HG03280 (cell line): Measurements from ENCODE around the gene MBOAT7.
A peak's percentile ranks its signal among the peaks of the same experiment; 100 is the strongest.
"Not testable (repeated sequence)": the region's sequence is repeated elsewhere in the genome, so short reads cannot be mapped to it uniquely, and the experiment has no call there.

ENCODE experiments used
- ATAC-seq: cut with Tn5 transposase; IDR thresholded peaks from one replicate; pipeline ENCODE4 v1.9.1; 2021; ENCODE audit warnings: mild to moderate bottlenecking, moderate library complexity; ENCODE audit not compliant: unreplicated experiment

The MBOAT7 gene

DNA sequence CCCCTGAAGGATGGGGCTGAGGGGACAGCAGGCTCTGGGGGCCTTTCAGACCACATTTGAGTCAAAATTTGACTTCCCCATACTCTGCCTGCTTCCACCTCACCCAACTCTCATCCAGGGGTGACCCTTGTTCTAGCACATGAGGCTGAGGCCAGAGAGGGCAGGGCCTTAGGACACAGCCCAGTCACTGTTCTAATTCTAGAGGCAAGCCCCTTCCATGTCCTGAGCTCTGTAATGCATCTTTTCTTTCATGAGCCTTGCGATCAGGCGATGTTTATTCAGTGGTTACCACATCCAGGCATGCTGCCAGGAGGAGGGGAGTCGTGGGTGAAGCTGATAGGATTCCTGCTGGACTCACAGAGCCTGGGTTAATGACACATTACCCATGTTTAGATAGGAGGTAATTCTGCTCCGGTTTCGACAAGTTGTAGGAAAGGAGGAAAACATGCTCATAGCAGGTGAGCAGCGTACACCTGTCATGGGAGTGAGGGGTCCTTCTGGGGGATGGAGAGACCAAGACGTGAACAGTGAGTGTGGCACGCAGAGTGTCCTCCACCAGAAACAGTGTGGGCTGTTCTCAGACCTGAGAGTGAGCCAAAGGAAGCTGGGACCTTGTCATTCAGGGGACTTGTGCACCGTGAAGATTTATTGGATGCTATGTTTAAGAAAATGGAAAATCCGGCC lies 20.6 kb upstream of the MBOAT7 start:
- no peak for ATAC-seq

DNA sequence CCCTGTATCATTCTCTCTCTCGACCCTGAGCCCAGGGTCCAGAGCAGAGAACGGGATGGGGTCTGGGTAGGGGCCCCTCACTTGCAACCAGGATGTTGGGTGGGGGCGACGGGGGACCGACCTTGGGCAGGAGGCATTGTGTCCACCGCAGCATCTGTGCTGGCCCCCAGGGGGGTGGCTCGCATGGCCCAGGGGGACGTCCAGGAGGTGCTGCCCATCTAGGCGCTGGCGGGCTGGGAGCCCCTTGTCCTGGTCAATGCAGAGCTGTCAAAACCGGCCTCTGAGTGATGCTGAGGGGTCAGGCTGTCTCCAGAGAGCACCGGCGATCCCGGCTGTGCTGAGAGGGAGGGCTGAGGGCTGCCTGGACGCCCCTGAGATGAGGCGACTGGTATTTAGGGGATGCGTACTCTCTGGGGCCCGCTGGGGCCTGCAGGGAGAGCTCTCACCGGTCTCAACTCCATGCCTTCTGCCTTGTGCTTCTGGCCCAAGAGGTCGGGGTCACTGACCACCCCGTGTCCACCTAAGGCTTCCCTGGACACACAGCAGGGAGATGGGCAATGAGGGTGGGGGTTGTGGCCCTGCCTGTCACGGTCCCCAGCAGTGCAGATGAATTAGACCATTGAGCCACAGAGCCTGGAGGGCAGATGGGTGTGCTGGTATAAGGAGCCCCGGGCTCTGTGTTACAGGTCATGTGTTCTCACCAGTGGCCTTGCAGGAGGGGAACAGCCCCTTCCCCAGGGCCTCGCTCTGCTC lies 19.9 kb upstream of the MBOAT7 start:
- ATAC-seq: no peak

DNA sequence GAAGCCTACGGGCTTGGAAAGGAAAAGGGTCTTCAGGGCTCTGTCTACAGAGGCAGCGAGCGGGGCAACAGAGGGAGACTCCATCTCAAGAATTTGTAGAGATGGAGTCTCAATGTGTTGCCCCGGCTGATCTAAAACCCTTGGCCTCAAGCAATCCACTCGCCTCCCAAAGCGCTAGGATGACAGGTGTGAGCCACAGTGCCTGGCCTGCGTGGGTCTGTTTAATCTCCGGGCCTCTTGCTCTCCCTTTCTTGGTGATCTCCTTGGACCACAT lies 19.3 kb upstream of the MBOAT7 start:
- no peak for ATAC-seq

DNA sequence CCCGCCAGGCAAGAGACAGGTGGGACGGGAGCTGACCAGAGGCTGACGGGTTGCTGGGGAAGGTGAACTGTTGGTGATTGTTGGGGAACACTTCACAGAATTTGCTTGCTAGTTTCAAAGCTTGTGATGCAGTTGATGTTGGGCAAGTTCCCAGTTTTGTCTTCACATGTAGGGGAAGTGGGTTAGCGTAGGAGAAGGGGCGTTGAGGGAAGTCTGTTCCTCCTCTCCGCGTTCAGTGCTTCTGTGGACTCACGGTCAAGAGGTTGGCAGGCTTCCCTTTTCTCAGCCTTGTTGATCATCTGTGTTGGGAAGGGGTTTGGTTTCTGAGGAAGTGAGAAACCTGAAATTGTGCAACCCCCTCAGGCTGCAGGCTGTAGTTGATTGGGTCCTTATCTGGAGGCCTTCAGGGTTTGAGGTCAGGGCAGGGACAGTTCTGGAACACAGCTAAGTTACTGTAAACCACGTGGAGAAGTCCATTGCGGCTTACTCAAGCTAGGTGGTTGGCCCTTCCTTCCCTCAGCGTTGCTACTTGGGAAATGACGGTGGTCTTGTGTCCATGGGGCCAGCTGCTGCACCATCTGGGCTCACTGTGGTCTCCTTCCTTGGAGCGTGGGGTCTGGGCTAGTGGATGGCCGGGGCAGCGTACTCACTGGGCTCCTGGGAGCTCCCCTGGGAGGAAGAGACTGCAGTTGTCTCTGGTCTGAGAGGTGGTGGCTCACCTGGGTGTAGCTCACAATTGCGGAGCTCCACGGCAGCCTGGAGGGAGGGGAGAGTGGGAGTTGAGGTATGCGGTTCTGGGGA lies 18.8 kb upstream of the MBOAT7 start:
- no peak for ATAC-seq

DNA sequence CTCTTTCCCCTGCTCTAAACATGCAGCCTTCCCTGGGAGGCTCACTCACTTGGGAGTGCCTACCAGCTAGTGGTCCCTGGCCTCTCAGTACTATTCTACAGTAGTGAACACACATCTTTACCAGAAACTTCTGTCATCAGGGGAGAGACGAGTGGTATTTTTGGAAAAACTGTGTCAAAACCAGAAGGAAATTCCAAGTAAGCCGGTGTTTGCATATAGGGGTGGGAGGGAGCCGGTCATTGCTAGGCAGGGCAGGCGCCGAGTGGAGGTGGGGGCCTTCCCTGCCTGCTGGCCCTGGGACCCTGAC lies 18.2 kb upstream of the MBOAT7 start:
- no peak for ATAC-seq

DNA sequence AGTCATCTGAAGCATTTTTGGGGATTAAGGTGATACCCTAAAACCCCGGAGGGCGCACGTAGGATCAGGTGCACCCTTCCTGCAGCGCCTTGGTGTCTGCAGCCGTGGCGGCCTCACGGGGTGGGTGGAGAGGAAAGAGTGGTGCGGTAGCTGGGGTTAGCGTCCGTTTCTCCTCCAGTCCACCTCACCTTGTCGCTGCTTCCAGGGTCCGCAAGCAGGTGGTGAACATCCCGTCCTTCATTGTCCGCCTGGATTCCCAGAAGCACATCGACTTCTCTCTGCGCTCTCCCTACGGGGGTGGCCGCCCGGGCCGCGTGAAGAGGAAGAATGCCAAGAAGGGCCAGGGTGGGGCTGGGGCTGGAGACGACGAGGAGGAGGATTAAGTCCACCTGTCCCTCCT lies 17.8 kb upstream of the MBOAT7 start:
- ATAC-seq: not testable (repeated sequence)

DNA sequence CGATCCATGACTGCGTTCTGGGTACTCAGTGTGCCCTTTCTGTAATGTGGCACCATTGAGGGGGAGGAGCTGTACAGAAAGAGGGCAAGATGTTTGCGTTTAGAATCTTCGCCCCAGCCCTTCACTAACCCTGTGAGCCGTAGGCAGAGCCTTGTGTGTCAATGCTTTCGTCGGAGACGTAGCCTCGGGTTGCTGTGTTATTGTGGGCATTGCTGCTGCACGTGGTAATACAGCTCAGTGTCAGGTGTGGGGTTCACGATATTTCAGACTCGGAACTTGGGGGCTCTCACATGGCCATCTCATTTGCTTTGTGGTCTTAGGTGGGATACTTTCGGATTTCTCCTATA lies 17.4 kb upstream of the MBOAT7 start:
- no peak for ATAC-seq

DNA sequence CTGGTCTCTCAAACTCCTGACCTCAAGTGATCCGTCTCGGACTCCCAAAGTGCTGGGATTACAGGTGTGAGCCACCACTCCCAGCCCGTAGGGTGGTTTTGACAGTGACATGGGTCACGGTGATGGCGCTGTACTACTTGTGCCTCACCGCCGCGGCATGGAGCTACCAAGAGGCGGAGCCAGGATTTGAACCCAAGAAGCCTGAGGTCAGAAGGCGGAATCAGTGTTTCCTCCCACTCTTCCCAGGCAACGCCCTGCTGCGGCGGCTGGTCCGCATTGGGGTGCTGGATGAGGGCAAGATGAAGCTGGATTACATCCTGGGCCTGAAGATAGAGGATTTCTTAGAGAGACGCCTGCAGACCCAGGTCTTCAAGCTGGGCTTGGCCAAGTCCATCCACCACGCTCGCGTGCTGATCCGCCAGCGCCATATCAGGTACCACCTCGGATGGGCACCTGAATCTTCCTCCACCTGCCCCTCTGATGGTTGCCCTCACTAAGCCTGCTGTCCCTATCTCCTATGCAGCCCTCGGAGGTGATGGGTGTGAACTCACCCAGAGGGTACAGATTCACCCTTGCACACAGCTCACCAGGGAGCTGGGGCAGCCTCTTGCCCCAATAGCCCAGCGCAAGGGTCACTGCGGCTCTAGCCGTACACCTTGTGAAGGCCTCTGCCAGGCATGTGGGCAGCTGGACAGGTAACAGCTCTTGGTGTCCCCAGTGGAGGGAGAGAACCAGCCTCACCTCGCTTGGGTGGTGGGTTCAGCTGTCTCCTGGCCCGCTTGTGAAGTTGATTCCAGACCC lies 16.9 kb upstream of the MBOAT7 start:
- ATAC-seq: no peak

DNA sequence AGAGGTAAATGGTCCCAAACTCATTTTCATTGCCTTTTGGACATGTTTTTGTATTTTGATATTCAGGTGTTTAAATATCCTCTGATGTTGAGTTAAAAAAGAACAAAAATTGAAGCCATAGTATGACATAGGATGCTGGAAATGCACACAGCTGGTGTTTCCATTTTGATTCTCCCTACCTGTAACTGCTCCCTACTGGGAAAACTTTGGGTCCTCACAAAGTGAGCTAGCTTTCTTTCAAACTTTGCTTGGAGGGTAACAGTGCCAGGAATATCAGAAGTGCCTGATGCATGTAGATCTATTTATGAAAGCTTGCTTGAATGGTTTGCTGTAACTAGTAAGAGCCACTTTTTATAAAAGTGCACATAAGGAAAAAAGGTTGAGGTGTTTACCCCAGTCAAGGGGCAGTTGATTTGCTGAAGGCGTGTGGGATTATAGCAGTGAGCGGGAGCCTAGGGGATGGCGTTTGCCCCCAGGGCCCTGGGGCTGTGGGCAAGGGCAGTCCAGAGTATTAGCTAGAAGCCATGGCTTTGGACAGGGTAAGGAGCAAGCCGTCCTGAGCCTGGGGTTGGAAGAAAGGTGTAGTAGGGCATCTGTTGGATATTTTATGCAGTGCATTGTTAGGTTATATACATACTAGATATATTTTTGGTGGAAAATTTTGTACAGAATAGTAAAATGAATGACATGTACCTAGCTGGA lies 15.5 kb upstream of the MBOAT7 start:
- no peak for ATAC-seq

DNA sequence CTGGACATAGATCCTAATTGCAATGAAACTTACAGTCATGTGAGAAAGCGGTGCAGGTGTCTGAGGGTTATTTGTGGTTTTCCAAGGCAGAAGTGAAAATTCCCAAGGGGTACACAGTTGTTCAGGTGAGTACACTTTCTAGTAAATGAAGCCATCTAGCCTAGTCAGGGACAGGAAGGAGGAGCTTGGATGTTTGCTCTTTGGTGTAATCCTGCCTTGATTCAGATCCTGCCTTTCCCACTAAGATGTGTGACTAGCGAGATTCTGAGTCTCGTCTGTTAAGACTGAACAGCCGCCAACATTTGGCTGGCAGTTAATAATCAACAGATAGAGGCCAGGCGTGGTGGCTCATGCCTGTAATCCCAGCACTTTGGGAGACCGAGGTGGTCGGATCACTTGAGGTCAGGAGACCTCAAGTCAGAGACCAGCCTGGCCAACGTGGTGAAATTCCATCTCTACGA lies 13.8 kb upstream of the MBOAT7 start:
- ATAC-seq: no peak

DNA sequence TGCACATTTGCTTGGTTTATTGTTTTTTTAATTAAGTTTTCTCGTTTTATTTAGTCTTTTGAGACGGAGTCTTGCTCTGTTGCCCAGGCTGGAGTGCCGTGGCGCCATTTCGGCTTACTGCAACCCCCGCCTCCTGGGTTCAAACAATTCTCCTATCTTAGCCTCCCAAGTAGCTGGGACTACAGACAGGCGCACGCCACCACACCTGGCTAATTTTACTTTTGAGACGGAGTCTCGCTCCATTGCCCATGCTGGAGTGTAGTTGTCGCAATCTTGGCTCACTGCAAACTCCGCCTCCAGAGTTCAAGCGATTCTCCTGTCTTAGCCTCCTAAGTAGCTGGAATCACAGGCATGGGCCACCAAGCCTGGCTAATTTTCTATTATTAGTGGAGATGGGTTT lies 12.6 kb upstream of the MBOAT7 start:
- no peak for ATAC-seq

DNA sequence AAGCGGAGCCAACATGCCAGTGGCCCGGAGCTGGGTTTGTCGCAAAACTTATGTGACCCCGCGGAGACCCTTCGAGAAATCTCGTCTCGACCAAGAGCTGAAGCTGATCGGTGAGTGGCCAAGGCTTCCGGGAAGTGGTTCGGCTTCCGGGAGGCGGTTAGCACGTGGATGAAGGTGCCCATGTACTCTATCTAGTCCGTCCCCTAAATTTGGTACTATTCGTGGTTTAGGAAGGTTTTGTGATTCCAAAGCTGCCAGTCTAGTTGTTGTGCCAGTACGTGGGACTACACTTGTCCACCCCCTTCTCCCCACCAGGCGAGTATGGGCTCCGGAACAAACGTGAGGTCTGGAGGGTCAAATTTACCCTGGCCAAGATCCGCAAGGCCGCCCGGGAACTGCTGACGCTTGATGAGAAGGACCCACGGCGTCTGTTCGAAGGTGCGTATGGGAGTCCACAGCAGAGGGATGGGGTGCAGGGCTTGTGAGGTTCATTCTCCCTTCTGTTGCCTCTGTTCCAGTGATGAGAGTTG lies 11.9 kb upstream of the MBOAT7 start:
- ATAC-seq: no peak

DNA sequence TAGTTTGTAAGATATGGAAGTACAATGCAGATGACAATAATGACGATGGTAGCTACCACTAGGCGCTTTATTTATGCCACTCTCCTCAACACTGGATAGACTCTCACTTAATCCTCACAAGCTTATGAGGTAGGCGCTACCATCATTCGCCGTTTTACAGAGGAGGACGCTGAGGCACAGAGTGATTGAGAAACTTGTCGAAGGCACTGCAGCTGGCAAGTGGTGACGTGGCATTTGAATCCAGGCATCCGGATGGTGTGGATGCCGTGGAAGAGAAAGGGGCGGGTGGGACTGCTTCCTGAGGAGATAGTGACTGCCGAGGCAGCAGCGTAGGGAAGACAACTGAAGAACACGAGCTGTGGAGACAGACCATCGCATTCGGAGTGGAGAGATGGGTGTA lies 10.0 kb upstream of the MBOAT7 start:
- no peak for ATAC-seq

DNA sequence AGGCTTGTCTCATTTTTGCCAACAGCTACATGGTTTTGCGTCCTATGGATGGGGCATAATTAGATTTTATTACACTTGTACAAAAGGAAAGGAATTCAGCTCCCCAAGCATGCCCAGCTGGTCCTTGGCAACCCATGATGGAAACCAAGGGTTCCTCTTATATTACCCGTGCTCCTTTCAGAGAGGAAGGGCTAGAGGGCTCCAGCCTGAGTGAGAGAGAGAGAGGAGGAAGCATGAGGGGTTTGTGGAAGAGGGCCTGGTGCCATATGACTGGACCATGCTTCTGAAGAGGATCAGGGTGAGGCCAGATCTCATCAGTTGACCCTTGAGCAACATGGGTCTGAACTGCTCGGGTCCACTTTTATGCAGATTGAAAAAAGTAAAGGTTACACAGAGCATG lies 7.7 kb upstream of the MBOAT7 start:
- no peak for ATAC-seq

DNA sequence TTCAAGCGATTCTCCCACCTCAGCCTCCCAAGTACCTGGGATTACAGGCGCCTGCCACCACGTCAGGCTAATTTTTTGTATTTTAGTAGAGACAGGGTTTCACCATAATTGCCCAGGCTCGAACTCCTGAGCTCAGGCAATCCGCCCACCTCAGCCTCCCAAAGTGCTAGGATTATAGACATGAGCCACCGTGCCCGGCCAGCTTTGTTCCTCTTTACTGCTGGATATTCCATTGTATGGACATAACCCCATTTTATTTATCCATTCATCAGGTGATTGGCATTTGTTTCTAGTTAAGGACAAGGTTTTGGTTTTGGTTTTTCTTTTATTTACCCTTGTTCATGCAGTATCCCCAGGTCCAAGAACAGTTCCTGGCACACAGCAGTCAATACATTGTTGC lies 7.2 kb upstream of the MBOAT7 start:
- no peak for ATAC-seq

DNA sequence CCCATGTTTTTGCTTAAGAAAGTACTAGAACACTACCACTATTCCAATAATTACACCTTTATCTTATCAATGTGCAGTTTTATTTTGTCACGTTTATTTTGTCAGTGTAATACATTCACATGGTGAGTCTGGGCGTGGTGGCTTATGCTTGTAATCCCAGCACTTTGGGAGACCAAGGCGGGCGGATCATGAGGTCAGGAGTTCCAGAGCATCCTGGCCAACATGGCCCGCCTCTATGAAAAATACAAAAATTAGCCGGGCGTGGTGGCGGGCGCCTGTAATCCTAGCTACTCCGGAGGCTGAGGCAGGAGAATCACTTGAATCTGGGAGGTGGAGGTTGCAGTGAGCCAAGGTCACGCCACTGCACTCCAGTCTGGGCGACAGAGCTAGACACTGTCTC lies 5.1 kb upstream of the MBOAT7 start:
- not testable (repeated sequence) for ATAC-seq

DNA sequence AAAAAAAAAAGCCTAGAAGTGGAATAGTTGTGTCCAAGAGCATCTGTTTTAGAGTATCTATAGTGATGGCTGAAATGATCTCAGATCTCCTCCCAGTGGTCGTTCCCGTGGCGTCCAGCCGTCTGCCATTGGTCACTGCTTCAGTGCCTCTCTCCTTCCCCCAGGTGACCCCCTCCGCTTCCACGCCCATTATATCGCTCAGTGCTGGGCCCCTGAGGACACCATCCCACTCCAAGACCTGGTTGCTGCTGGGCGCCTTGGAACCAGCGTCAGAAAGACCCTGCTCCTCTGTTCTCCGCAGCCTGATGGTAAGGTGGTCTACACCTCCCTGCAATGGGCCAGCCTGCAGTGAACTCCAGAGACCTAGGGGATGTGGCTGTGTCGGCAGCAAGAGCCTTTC lies 3.6 kb upstream of the MBOAT7 start:
- ATAC-seq: no peak

DNA sequence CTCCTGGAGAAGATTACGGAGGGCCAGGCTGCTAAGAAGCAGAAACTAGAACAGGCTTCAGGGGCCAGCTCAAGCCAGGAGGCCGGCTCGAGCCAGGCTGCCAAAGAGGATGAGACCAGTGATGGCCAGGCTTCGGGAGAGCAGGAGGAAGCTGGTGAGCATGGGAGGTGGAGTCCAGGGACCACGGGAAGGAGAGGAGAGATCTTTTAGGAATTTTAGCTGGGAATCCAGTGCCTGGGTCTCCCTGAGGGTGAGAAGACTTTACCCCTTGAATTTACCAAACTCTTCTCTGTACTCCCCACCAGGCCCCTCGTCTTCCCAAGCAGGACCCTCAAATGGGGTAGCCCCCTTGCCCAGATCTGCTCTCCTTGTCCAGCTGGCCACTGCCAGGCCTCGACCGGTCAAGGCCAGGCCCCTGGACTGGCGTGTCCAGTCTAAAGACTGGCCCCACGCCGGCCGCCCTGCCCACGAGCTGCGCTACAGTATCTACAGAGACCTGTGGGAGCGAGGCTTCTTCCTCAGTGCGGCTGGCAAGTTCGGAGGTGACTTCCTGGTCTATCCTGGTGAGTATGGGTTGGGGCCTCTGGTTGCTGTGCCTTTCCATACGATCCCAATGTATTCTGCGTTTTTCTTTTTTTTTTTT lies 2.6 kb upstream of the MBOAT7 start:
- no peak for ATAC-seq

DNA sequence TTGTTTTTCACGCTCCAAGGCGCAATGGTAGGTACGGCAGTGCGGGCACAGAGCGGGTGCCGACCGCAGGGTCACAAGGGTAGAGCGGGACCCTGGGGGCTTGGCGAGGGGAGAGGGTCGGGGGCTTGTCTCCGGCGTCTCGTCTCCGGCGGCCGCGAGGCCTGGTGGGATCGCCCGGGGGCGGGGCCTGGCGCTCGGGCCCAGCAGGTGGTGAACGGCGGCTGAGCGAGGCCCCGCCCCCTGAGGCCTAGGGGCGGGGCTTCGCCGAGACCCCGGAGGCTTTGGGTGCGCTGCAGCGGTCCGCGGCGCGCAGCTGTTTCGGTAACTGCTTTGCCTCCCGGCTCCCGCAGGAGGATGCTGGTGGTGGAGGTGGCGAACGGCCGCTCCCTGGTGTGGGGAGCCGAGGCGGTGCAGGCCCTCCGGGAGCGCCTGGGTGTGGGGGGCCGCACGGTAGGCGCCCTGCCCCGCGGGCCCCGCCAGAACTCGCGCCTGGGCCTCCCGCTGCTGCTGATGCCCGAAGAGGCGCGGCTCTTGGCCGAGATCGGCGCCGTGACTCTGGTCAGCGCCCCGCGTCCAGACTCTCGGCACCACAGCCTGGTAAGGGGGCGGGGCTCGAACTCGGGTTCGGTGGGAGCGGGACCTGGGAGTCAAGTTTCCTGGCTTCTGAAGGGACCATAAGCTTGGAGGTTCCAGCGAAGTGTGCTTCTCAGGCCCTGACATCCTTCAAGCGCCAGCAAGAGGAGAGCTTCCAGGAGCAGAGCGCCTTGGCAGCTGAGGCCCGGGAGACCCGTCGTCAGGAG lies 1.8 kb upstream of the MBOAT7 start, which contains the start of gene TSEN34:
Gene TSEN34, plus strand, starts transcription at position 298 of the 800 bp plus-strand sequence. Its CDS starts 57 bp downstream, at position 355.
- peak; percentile 26 for ATAC-seq
